Measurements from ENCODE around the gene RNF125. TPM values are rescaled to one million over a fixed set of nuclear protein-coding genes. Genes with fewer than 3 reads are reported as not detected.

The RNF125 gene
- total and polyA plus RNA-seq, 2 experiments from 2014 or later: 11.4 to 29.2 TPM

DNA sequence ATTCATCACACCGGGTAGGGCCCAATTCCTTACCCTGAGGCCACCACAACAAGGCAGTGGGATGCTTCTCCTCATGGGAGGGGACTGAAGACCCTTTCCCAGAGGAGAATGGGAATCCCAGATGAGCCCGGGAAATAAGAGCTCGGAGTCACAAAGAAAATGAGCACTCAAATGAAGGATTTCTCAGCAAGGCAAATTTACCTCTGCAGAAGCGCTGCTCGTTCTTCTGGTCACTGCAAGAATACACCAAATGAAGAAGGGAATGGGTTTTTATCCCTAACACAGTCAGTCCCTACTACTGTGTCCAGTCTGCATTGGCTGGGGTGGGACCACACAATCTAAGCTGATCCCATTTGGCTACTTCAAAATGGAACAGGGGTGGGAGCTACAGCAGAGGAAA lies 40.0 kb upstream of the RNF125 start (continued):
- TF ChIP-seq ZNF462 (CRISPR knock-in tag; IDR thresholded peaks at IDR 0.05): no peak

DNA sequence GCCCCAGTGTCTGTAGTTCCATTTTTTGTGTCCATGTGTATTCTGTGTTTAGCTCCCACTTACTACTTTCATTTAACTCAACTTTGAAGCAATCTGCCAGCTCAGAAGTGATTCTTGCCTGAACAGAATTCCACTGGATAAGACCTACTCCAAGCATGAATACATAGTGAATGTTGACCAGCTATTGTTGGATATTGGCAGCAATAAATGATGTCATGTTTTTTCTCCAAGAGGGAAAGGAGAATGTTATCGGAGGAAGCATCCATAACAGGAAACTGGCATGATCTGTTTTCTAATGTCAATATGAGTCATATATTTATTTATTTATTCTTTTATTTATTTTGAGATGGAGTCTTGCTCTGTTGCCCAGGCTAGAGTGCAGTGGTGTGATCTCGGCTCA lies 38.9 kb upstream of the RNF125 start:
- Histone ChIP-seq H3F3A (replicated peaks; ENCODE audit: low read depth) (no peaks in the 10 kb centered on the region), H3K4me2 (no peak overlapping the region), H3K36me3 (ENCODE audit: insufficient read depth) (no peaks in the 10 kb centered on the region; the same call in 1 of the 2 replicates), H3K79me2 (replicated peaks; ENCODE audit: insufficient read depth) (no peaks in the 10 kb centered on the region), H3K4me1 (ENCODE audit: insufficient read depth) (no peaks in the 10 kb centered on the region), H3K9me2 (ENCODE audit: insufficient read depth) (peaks cover 7% of the 10 kb centered on the region; the same call in 1 of the 2 replicates), H3K27me3 (ENCODE audit: insufficient read depth) (no peaks in the 10 kb centered on the region), H2AFZ (no peak overlapping the region), H3K4me3 (no peak overlapping the region), H4K20me1 (replicated peaks; ENCODE audit: insufficient read depth) (no peaks in the 10 kb centered on the region), H3K27ac (ENCODE audit: low read depth) (no peak overlapping the region)
- ATAC-seq: no peak
- DNase-seq (ENCODE audit: low spot score): no peak
- Mint-ChIP-seq H3K27me3 (ENCODE audit: insufficient read depth, low read depth, poor library complexity) (peaks cover 5% of the 10 kb centered on the region), H3K4me1 (no peaks in the 10 kb centered on the region), H3K36me3 (ENCODE audit: low read depth) (peaks cover 27% of the 10 kb centered on the region), H3K27ac (no peak overlapping the region), H3K4me3 (no peak overlapping the region), H3K9me3 (peaks cover 49% of the 10 kb centered on the region)
- TF ChIP-seq STAT1 (IDR thresholded peaks at IDR 0.05; ENCODE audit: unreplicated experiment) (no peak), JUNB (IDR thresholded peaks at IDR 0.05; ENCODE audit: unreplicated experiment) (no peak), ZNF331 (CRISPR knock-in tag; IDR thresholded peaks at IDR 0.05; ENCODE audit: low read depth) (no peak), POLR2AphosphoS5 (IDR thresholded peaks at IDR 0.05; ENCODE audit: low read depth) (no peak), ZNF114 (CRISPR knock-in tag; IDR thresholded peaks at IDR 0.05) (no peak), EZH2 (IDR thresholded peaks at IDR 0.05; ENCODE audit: low read depth, unreplicated experiment) (no peak), CTCF (conservative IDR thresholded peaks at IDR 0.05; ENCODE audit: low read depth in 2 of 2) (no peak), REST (IDR thresholded peaks at IDR 0.05; ENCODE audit: unreplicated experiment) (no peak)

All from GM23338 (cell line).